ENCODE results near the gene ZDHHC11B. TPM values are rescaled to one million over a fixed set of nuclear protein-coding genes. Genes with fewer than 3 reads are reported as not detected.

The ZDHHC11B gene, protein sequence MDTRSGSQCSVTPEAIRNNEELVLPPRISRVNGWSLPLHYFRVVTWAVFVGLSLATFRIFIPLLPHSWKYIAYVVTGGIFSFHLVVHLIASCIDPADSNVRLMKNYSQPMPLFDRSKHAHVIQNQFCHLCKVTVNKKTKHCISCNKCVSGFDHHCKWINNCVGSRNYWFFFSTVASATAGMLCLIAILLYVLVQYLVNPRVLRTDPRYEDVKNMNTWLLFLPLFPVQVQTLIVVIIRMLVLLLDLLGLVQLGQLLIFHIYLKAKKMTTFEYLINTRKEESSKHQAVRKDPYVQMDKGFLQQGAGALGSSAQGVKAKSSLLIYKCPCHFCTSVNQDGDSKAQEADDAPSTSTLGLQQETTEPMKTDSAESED
- total RNA-seq (2014; rRNA removed; shearing (Covaris generic)): 0.05 and 0.26 TPM in 2 replicates

GRCh38 chr5:784428-785177 is at the start of gene ZDHHC11B:
TSS of gene ZDHHC11B (minus strand) at chr5:784729. CDS start at chr5:766919, 17,810 bp downstream.

DNA sequence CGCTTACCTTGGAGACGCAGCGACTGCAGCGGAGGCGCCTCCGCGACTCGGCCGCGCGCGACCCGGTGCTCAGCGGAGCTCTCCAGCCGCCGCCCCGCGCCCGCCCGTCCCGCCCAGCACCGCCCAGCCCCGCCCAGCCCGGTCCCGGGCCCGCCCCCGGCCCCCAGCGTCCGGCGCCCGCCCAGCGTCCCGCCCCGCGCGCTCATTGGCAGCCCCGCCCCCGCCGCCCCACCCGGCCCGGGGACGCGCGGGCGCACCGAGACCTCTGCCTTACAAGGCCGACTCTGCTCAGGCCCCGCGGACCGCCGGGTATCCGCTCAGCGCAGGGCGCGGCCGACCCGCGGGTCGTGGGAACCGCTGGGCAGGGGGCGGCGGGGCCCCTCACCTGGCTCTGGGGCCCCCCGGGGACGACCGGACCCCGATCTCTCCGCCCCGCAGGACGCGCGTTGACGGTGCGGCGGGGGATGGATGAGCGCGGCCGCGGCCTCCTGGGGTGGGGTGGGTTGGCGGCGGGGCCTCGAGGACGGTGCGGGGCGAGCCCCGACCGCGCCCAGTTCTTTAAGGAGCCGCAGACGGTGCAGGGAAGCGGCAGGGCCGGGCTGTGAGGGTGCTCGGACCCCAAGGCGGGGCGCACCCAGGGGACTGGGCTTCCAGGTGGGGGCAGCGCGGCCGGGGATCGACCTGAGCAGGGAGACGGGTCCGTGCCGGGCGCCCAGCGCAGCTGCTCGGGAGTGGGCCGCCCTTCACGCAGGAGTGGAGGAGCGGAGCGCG is 91.1 kb downstream of the ZDHHC11B start, which contains the start of gene TPPP:
TSS of gene TPPP (minus strand) at position 82 of the 771 bp plus-strand sequence. CDS start 15,292 bp downstream, outside the sequence.

Other genes with a start within 250 kb of the ZDHHC11B start
- gene CEP72, start 172.4 kb downstream of the ZDHHC11B start, total RNA-seq (2014; rRNA removed; shearing (Covaris generic)): 8.4 and 10.5 TPM in 2 replicates
- 0.11 and 0.30 TPM in 2 replicates for gene TPPP, start 91.4 kb downstream of the ZDHHC11B start, total RNA-seq (2014; rRNA removed; shearing (Covaris generic))
- 15.5 and 16.0 TPM in 2 replicates for gene ZDHHC11, start 66.3 kb upstream of the ZDHHC11B start, total RNA-seq (2014; rRNA removed; shearing (Covaris generic))
- gene BRD9, start 108.1 kb upstream of the ZDHHC11B start, total RNA-seq (2014; rRNA removed; shearing (Covaris generic)): 61.0 and 66.9 TPM in 2 replicates
- gene TRIP13, start 108.2 kb upstream of the ZDHHC11B start, total RNA-seq (2014; rRNA removed; shearing (Covaris generic)): 65.7 and 71.6 TPM in 2 replicates
- gene NKD2, start 224.1 kb upstream of the ZDHHC11B start, total RNA-seq (2014; rRNA removed; shearing (Covaris generic)): 0.49 and 0.72 TPM in 2 replicates